Heart right ventricle (tissue), 16 donors: ENCODE measurements around the gene PTPRN2. TPM values are rescaled to one million over a fixed set of nuclear protein-coding genes. Genes with fewer than 3 reads are reported as not detected.

Source experiments
- ATAC-seq, 8 donors: fragments of 200-7000 bp; cut with Tn5 transposase; one replicate each; pipeline ENCODE4 v1.9.1; 2020; ENCODE audit warnings: mild to moderate bottlenecking in 8 of 8, moderate library complexity in 8 of 8, moderate number of reproducible peaks in 1 of 8
- DNase-seq, 2 donors: peaks; one replicate each; pipeline ENCODE4 v3.0.0-alpha.2; 2020
- H3K27ac ChIP-seq, 10 donors: fragments of 200-600 bp; sonication (generic) in 2 of 10; one replicate each; pipeline versions ENCODE4 v1.5.0 to v1.8.0; 2020 to 2022; ENCODE audit warnings: mild to moderate bottlenecking in 3 of 10
- H3K27me3 ChIP-seq, 7 donors: fragments of 200-600 bp; one replicate each; pipeline ENCODE4 v1.8.0; 2021 to 2022; ENCODE audit warnings: mild to moderate bottlenecking in 2 of 7
- H3K36me3 ChIP-seq, 9 donors: fragments of 200-600 bp; sonication (generic) in 1 of 9; one replicate each; pipeline versions ENCODE4 v1.5.0 to v1.8.0; 2020 to 2022; ENCODE audit warnings: mild to moderate bottlenecking in 2 of 9
- H3K4me1 ChIP-seq, 9 donors: fragments of 200-600 bp; sonication (generic) in 1 of 9; one replicate each; pipeline versions ENCODE4 v1.5.0 to v1.8.0; 2020 to 2022; ENCODE audit warnings: mild to moderate bottlenecking in 4 of 9
- H3K4me3 ChIP-seq, 10 donors: fragments of 200-600 bp; sonication (generic) in 2 of 10; one replicate each; pipeline versions ENCODE4 v1.5.0 to v1.8.0; 2020 to 2022; ENCODE audit warnings: mild to moderate bottlenecking in 7 of 10, moderate library complexity in 2 of 10
- H3K9me3 ChIP-seq, 11 donors: fragments of 200-600 bp in 10 of 11; sonication (generic) in 2 of 11; one replicate each; pipeline versions ENCODE4 v1.5.0 to v1.8.0; 2013 to 2022; ENCODE audit warnings: mild to moderate bottlenecking in 2 of 11, control low read depth in 1 of 11, moderate library complexity in 1 of 11
- WGBS, 2 donors: extraction: QIAGEN DNeasy Blood & Tissue Kit; methylation state at CpG; one replicate each; pipeline ENCODE4 v1.1.7; 2013; ENCODE audit warnings: inconsistent platforms in 1 of 2; 5-methylcytosine and 5-hydroxymethylcytosine counted together
- intact Hi-C, 10 donors: fragments of 100-400 bp; cut with DNase I; formaldehyde crosslinking; loops; one replicate each; pipeline versions ENCODE4 v1.11.1 to v1.14.2; 2022
- polyA plus RNA-seq, 2 donors: library from polyadenylated mRNA; stranded (reverse); fragments of 200-250 nt; gene quantifications; one replicate each; pipeline ENCODE4 v1.2.3, GENCODE V29; 2013
- total RNA-seq, 10 donors: library from RNA; stranded (reverse); fragmentation: NEBNext Ultra II Directional in 3 of 10; extraction: Animal tissue kit (Norgen Biotek cat#: 25700) in 3 of 10; gene quantifications; one replicate each; pipeline versions ENCODE4 v1.2.1 to v1.2.4, GENCODE V29; 2021 to 2023
- TF ChIP-seq, protein P1 (sequence below), 9 donors: fragments of 200-600 bp; sonication (generic) in 2 of 9; IDR thresholded peaks; one replicate each; pipeline versions ENCODE4 v1.5.0 to v1.8.0; 2021 to 2022; ENCODE audit warnings: antibody characterized with exemption in 9 of 9, mild to moderate bottlenecking in 5 of 9, moderate library complexity in 1 of 9
- donor health status: Arrhythmogenic right ventricular cardiomyopathy.
- donor health status: ischemic (EF 13 %, LVEDD 7.1; RV severe dilation, severe dysfunction).
- donor health status: healthy with polysubstance abuse.
- donor health status: DM: no; HTN: yes; CAD: no.
- donor health status: DM: no; HTN: no; CAD: no.
- donor health status: ischemic (EF 25% LVEDD 6.9; RV normal size, moderate dysfunction).
- donor health status: ischemic (EF 25% LVEDD 5.7; RV mildly dilated, moderate dysfunction).
- donor health status: healthy.
- donor health status: DM: yes; HTN: yes; CAD: no.
- donor health status: Ischemic cardiomyopathy.
- donor health status: ischemic (EF 35%, LVEDD 5.7; RV mildly dilated, moderate dysfunction).
- donor health status: nonischemic (EF 11% LVEDD 7.7; RV severe dilation, severe dysfunction).
- donor health status: DM: yes; HTN: yes; CAD: no.
- donor health status: PGD.
- donor health status: ischemic (EF 29% LVEDD 5.4; RV normal size, mild dysfunction).
- donor health status: nonischemic (EF 23%, LVEDD 6.1; RV moderate dilation, normal function).

Gene PTPRN2
- total and polyA plus RNA-seq, 12 donors: 0.82 to 1.8 (median 1.3) TPM

DNA sequence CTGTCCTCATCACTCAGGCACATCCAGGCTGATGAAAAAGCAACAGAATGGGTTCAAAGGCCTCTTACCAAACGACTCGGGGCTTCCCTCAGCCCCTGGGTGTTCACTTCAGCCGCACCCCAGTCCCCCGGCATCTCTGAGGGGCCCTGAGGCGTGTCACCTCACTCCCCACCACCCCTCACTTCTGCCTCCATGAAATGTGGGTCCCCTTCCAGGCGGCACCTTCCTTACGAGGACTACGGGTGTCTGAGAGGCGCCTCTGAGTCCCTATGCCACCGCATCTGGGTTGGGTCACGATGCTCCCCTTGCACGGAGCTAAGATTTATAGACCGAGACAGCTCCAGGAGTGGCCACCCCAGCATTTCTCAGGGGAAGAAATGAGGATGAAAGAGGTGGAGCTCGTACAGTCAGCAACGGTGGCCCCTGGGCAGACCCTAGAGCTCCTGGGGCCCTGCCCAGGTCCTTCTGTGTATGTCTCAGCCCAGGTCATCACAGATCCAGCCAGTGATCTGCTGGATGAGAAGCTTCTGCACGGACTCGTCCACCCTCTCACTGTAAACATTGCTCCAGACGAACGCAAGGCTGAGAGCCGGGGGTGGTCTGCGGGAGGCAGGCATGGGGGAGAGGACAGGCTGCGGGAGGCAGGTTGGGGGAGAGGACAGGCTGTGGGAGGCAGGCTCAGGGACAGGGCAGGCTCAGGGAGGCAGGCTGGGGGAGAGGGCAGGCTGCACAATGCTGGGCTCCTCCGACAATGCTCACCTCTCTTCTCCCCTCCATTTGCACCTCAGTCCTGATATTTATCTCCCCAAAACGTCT, 842.6 kb downstream of the PTPRN2 start:
- DNase-seq (no peak), ATAC-seq (no peak)
- intact Hi-C loops: no loop called here
- Histone ChIP-seq H3K27ac (no peak overlapping the region), H3K4me3 (no peak overlapping the region), H3K36me3 (no peaks in the 10 kb centered on the region), H3K4me1 (no peaks in the 10 kb centered on the region), H3K27me3 (peaks cover 0 to 26% (median 10%) of the 10 kb centered on the region in 7 donors), H3K9me3 (no peaks in the 10 kb centered on the region)
- WGBS, 2 donors: 78 to 80% methylated on average over 23 to 24 of the region's 24 CpGs
- TF ChIP-seq, protein P1, sequence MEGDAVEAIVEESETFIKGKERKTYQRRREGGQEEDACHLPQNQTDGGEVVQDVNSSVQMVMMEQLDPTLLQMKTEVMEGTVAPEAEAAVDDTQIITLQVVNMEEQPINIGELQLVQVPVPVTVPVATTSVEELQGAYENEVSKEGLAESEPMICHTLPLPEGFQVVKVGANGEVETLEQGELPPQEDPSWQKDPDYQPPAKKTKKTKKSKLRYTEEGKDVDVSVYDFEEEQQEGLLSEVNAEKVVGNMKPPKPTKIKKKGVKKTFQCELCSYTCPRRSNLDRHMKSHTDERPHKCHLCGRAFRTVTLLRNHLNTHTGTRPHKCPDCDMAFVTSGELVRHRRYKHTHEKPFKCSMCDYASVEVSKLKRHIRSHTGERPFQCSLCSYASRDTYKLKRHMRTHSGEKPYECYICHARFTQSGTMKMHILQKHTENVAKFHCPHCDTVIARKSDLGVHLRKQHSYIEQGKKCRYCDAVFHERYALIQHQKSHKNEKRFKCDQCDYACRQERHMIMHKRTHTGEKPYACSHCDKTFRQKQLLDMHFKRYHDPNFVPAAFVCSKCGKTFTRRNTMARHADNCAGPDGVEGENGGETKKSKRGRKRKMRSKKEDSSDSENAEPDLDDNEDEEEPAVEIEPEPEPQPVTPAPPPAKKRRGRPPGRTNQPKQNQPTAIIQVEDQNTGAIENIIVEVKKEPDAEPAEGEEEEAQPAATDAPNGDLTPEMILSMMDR (IDR thresholded peaks at IDR 0.05): no peak

DNA sequence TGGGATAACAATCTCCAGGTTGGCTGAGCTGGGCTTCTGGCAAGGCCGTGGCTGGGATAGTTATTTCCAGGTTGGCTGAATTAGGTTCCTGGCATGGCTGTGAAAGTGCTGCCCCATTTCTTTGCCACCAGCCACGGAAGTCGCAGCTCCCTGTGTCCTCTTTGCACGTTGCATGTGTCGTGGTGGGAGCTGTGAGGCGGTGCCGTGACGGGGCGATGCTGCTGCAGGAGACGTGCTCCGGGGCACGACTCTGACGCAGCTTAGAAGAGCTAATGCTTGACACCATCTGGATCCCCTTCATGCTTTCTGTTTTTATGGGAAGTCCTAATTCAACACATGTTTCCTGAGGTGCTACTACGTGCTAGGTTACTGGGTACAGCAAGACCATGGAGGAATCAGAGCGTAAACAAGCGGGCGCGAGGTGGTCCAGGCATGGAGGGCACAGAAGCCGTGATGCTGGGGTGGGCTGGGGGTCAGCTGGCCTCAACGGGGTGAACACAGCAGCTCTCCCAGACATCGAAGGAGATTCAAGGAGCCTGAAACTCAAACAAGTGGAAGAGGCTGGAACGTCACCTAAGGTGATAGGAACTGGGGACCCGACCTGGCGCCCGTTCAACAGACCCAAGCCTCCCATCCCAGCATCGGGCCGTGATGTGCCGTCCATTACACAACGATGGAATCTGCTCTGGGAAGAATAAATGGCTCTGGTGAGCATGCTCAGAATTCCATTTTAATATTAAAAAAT, 843.7 kb downstream of the PTPRN2 start:
- TF ChIP-seq, protein P1 (IDR thresholded peaks at IDR 0.05): no peak
- intact Hi-C loops: no loop called here
- Histone ChIP-seq H3K4me1 (no peaks in the 10 kb centered on the region), H3K9me3 (no peaks in the 10 kb centered on the region), H3K27me3 (peaks cover 0 to 32% (median 21%) of the 10 kb centered on the region in 7 donors), H3K27ac (no peak overlapping the region), H3K4me3 (no peak overlapping the region), H3K36me3 (no peaks in the 10 kb centered on the region)
- DNase-seq (no peak), ATAC-seq (no peak)
- WGBS, 2 donors: 93% methylated on average over 29 of the region's 29 CpGs

- DNase-seq (no peak), ATAC-seq (no peak)
- WGBS, 2 donors: 89 to 90% methylated on average over 24 of the region's 24 CpGs
- intact Hi-C loops: no loop called here
- Histone ChIP-seq H3K9me3 (no peaks in the 10 kb centered on the region), H3K27ac (no peak overlapping the region), H3K27me3 (peaks cover 0 to 60% (median 40%) of the 10 kb centered on the region in 7 donors), H3K4me1 (peaks cover 0 to 4% (median 0%) of the 10 kb centered on the region in 9 donors), H3K4me3 (no peak overlapping the region), H3K36me3 (no peaks in the 10 kb centered on the region)
- TF ChIP-seq, protein P1 (IDR thresholded peaks at IDR 0.05): no peak
Measured at GRCh38 chr7:157740251-157740798, 847.3 kb downstream of the PTPRN2 start.

DNA sequence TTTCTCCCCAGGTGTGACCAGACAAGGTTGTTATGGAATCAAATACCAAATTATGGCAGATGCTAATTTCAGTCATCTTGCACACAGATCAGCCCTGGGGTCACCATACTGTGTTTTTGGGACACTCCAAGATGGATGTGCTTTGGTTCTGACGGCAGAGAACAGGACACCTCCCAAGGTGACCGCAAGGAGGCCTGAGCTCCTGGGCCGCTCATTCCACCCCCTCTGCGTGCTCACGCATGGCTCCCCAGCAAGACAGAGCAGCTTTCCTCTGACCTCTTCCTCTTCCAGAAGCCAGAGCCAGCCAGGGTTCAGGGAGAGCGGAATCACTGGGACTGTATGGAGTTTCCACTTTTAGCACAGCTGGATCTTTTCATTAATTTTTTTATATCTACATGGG, 848.0 kb downstream of the PTPRN2 start:
- no peak for DNase-seq
- Histone ChIP-seq H3K27ac (no peak overlapping the region), H3K9me3 (no peaks in the 10 kb centered on the region), H3K4me3 (no peak overlapping the region), H3K27me3 (peaks cover 0 to 65% (median 40%) of the 10 kb centered on the region in 7 donors), H3K4me1 (peaks cover 0 to 4% (median 0%) of the 10 kb centered on the region in 9 donors), H3K36me3 (no peaks in the 10 kb centered on the region)
- 79 to 82% methylated on average over 6 of the region's 6 CpGs for WGBS, 2 donors
- intact Hi-C loops: no loop called here
- no peak for ATAC-seq
- TF ChIP-seq, protein P1 (IDR thresholded peaks at IDR 0.05): no peak
